H9 (cell line): ENCODE results near the gene SMARCD2. TPM values are rescaled to one million over a fixed set of nuclear protein-coding genes. Genes with fewer than 3 reads are reported as not detected.

Experiments used
- DNase-seq: peaks from one replicate; pipeline ENCODE4 v3.0.0-alpha.2; 2017
- H2AFZ ChIP-seq: one replicate; pipeline ENCODE4 v1.6.1; 2013; ENCODE audit warnings: mild to moderate bottlenecking, low read length, control low read depth, moderate library complexity
- H2AK5ac ChIP-seq: 2 replicates; pipeline ENCODE4 v1.6.1; 2013; ENCODE audit warnings: low read length, control low read depth, mixed read lengths; ENCODE audit not compliant: insufficient read length
- H2BK120ac ChIP-seq: one replicate; pipeline ENCODE4 v1.6.1; 2013; ENCODE audit warnings: low read depth, mild to moderate bottlenecking, low read length, control low read depth, inconsistent platforms; ENCODE audit not compliant: poor library complexity, severe bottlenecking
- H2BK12ac ChIP-seq: 2 replicates; pipeline ENCODE4 v1.6.1; 2013; ENCODE audit warnings: low read length, control low read depth, mixed read lengths, low read depth; ENCODE audit not compliant: insufficient read length
- H2BK15ac ChIP-seq: 2 replicates; pipeline ENCODE4 v1.6.1; 2013; ENCODE audit warnings: low read depth, low read length, control low read depth
- H2BK20ac ChIP-seq: one replicate; pipeline ENCODE4 v1.6.1; 2013; ENCODE audit warnings: low read depth, mild to moderate bottlenecking, low read length, control low read depth, inconsistent platforms; ENCODE audit not compliant: poor library complexity, severe bottlenecking
- H2BK5ac ChIP-seq: 2 replicates; pipeline ENCODE4 v1.6.1; 2013; ENCODE audit warnings: low read length, control low read depth, mixed read lengths; ENCODE audit not compliant: insufficient read length
- H3K14ac ChIP-seq: 2 replicates; pipeline ENCODE4 v1.6.1; 2013; ENCODE audit warnings: low read length, control low read depth; ENCODE audit not compliant: insufficient read depth
- H3K18ac ChIP-seq: 2 replicates; pipeline ENCODE4 v1.6.1; 2013; ENCODE audit warnings: low read depth, mild to moderate bottlenecking, mixed read lengths, low read length, control low read depth; ENCODE audit not compliant: insufficient read length
- H3K23ac ChIP-seq: 2 replicates; pipeline ENCODE4 v1.6.1; 2013; ENCODE audit warnings: low read length, control low read depth, mixed read lengths, low read depth; ENCODE audit not compliant: insufficient read length
- H3K23me2 ChIP-seq: 2 replicates; pipeline ENCODE4 v1.6.1; 2013; ENCODE audit warnings: low read depth, mild to moderate bottlenecking, mixed read lengths, low read length, control low read depth; ENCODE audit not compliant: insufficient read length, poor library complexity, severe bottlenecking
- H3K27ac ChIP-seq: 2 replicates; pipeline ENCODE4 v1.5.1; 2013; ENCODE audit warnings: low read length, control low read depth, mixed read lengths, low read depth; ENCODE audit not compliant: insufficient read length
- H3K27me3 ChIP-seq: 2 replicates; pipeline ENCODE4 v1.6.1; 2013; ENCODE audit warnings: low read length, control low read depth, inconsistent platforms; ENCODE audit not compliant: insufficient read depth
- H3K4ac ChIP-seq: 2 replicates; pipeline ENCODE4 v1.6.1; 2013; ENCODE audit warnings: low read depth, mild to moderate bottlenecking, control low read depth, inconsistent platforms, low read length, moderate library complexity
- H3K4me1 ChIP-seq: 2 replicates; pipeline ENCODE4 v1.6.1; 2013; ENCODE audit warnings: low read length, control low read depth, inconsistent platforms; ENCODE audit not compliant: insufficient read depth
- H3K4me2 ChIP-seq: 2 replicates; pipeline ENCODE4 v1.6.1; 2013; ENCODE audit warnings: low read length, control low read depth, mixed read lengths; ENCODE audit not compliant: insufficient read length, insufficient read depth
- H3K56ac ChIP-seq: 2 replicates; pipeline ENCODE4 v1.6.1; 2013; ENCODE audit warnings: low read depth, mild to moderate bottlenecking, mixed read lengths, low read length, control low read depth; ENCODE audit not compliant: insufficient read length
- H3K79me1 ChIP-seq: 2 replicates; pipeline ENCODE4 v1.6.1; 2013; ENCODE audit warnings: low read depth, mild to moderate bottlenecking, moderate library complexity, low read length, control low read depth, inconsistent platforms; ENCODE audit not compliant: insufficient read depth, poor library complexity, severe bottlenecking
- H3K79me2 ChIP-seq: 2 replicates; pipeline ENCODE4 v1.6.1; 2013; ENCODE audit warnings: low read length, control low read depth, inconsistent platforms; ENCODE audit not compliant: insufficient read depth
- H3K9ac ChIP-seq: 2 replicates; pipeline ENCODE4 v1.6.1; 2013; ENCODE audit warnings: low read length, control low read depth, mixed read lengths; ENCODE audit not compliant: insufficient read length; ENCODE audit errors: extremely low read depth
- H3K9me3 ChIP-seq: one replicate; pipeline ENCODE4 v1.6.1; 2013; ENCODE audit warnings: low read depth, low read length, inconsistent platforms; ENCODE audit not compliant: control insufficient read depth
- H3T11ph ChIP-seq: one replicate; pipeline ENCODE4 v1.6.1; 2013; ENCODE audit warnings: mild to moderate bottlenecking, low read length, control low read depth, inconsistent platforms
- H4K20me1 ChIP-seq: one replicate; pipeline ENCODE4 v1.6.1; 2013; ENCODE audit not compliant: control insufficient read depth, insufficient read length, insufficient read depth
- H4K5ac ChIP-seq: 2 replicates; pipeline ENCODE4 v1.6.1; 2013; ENCODE audit warnings: low read depth, mild to moderate bottlenecking, mixed read lengths, low read length, control low read depth; ENCODE audit not compliant: insufficient read length
- H4K8ac ChIP-seq: replicated peaks from 2 replicates; pipeline ENCODE4 v1.6.1; 2013; ENCODE audit warnings: low read length, control low read depth, mixed read lengths, low read depth; ENCODE audit not compliant: insufficient read length
- H4K91ac ChIP-seq: 2 replicates; pipeline ENCODE4 v1.6.1; 2013; ENCODE audit warnings: low read depth, mild to moderate bottlenecking, moderate library complexity, mixed read lengths, low read length, control low read depth; ENCODE audit not compliant: insufficient read length
- H3K27ac Mint-ChIP-seq, 3 experiments: 2 replicates in 2 of 3; 3 replicates in 1 of 3; pipeline ENCODE4 v1.8.0; 2020 to 2021; ENCODE audit warnings: mixed read lengths in 3 of 3, mild to moderate bottlenecking in 1 of 3, moderate library complexity in 1 of 3
- H3K27me3 Mint-ChIP-seq: 2 replicates; pipeline ENCODE4 v1.8.0; 2021; ENCODE audit warnings: low read depth, mild to moderate bottlenecking, moderate library complexity, mixed read lengths
- H3K36me3 Mint-ChIP-seq, 3 experiments: 2 replicates in 2 of 3; 3 replicates in 1 of 3; pipeline ENCODE4 v1.8.0; 2020 to 2021; ENCODE audit warnings: low read depth in 3 of 3, mixed read lengths in 3 of 3; ENCODE audit not compliant: insufficient read depth in 1 of 3
- H3K4me1 Mint-ChIP-seq, 2 experiments: 2 replicates each; pipeline ENCODE4 v1.8.0; 2020; ENCODE audit warnings: mixed read lengths in 2 of 2
- H3K4me3 Mint-ChIP-seq, 2 experiments: 2 replicates in 1 of 2; 3 replicates in 1 of 2; pipeline ENCODE4 v1.8.0; 2020 to 2021; ENCODE audit warnings: mild to moderate bottlenecking in 2 of 2, mixed read lengths in 2 of 2, moderate library complexity in 1 of 2
- H3K9me3 Mint-ChIP-seq, 2 experiments: 2 replicates in 1 of 2; 3 replicates in 1 of 2; pipeline ENCODE4 v1.8.0; 2020; ENCODE audit warnings: mild to moderate bottlenecking in 2 of 2, mixed read lengths in 2 of 2, moderate library complexity in 1 of 2
- WGBS: extraction: QIAGEN DNeasy Blood & Tissue Kit; methylation state at CpG from one replicate; pipeline ENCODE4 v1.1.7; 2013; ENCODE audit warnings: missing lambda C conversion rate, low lambda C conversion rate, mixed read lengths; ENCODE audit not compliant: insufficient read length; ENCODE audit errors: extremely low coverage; 5-methylcytosine and 5-hydroxymethylcytosine counted together
- total RNA-seq: library from RNA; stranded (reverse); gene quantifications from 2 replicates; pipeline ENCODE4 v1.2.1, GENCODE V29; 2021
- TF ChIP-seq, protein P1 (sequence below): fragments of 200-600 bp; sonication (generic); conservative IDR thresholded peaks from 3 replicates; pipeline ENCODE4 v1.8.0; 2021; ENCODE audit warnings: antibody characterized with exemption, mild to moderate bottlenecking

Gene SMARCD2
- total RNA-seq, 1 experiment from 2014 or later: 68.9 TPM

DNA sequence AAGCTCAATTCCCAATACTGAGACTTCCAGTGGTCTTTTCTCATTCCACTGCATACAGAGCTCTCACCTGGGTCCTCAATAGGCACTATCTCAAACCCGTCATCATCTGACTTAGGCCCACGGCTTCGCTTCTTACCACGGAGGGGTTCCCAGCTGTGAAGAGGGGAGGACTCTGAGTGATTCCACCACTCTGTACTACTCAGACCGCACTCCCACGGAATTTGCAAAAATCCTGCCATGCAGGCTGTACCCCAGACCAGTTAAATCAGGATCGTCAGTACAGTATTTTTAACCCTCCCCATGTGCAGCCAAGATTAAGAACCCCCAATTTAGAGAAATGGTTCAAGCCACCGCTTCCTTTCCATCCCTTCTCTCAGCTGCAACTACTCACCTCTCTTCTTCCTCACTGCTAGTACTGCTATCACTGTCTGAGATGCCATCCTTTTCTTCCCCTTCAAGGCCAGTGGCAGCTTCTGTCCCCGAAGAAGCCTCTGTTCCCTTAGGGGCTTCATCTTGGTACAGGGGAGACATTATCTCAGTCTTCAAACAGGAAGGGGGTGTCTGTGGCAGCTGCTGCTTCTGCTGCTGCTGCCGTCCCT lies 21.4 kb downstream of the SMARCD2 start:
- Mint-ChIP-seq H3K9me3 (no peaks in the 10 kb centered on the region), H3K4me1 (peaks cover 4% of the 10 kb centered on the region in 2 experiments), H3K4me3 (no peak overlapping the region), H3K36me3 (peaks cover 63 to 100% (median 96%) of the 10 kb centered on the region in 3 experiments), H3K27me3 (no peaks in the 10 kb centered on the region; the same call in 1 of the 2 replicates), H3K27ac (peak overlapping the region in 1 of 3 experiments; percentile 22; a peak in 1 of 7 replicates)
- H4K5ac ChIP-seq: no peak overlapping the region
- no peaks in the 10 kb centered on the region for H3K23me2 ChIP-seq
- no peak overlapping the region for H2AK5ac ChIP-seq
- no peak overlapping the region for H3K56ac ChIP-seq
- no peaks in the 10 kb centered on the region for H3K79me1 ChIP-seq
- H2BK5ac ChIP-seq: no peak overlapping the region
- H2BK20ac ChIP-seq: no peak overlapping the region
- TF ChIP-seq, protein P1, sequence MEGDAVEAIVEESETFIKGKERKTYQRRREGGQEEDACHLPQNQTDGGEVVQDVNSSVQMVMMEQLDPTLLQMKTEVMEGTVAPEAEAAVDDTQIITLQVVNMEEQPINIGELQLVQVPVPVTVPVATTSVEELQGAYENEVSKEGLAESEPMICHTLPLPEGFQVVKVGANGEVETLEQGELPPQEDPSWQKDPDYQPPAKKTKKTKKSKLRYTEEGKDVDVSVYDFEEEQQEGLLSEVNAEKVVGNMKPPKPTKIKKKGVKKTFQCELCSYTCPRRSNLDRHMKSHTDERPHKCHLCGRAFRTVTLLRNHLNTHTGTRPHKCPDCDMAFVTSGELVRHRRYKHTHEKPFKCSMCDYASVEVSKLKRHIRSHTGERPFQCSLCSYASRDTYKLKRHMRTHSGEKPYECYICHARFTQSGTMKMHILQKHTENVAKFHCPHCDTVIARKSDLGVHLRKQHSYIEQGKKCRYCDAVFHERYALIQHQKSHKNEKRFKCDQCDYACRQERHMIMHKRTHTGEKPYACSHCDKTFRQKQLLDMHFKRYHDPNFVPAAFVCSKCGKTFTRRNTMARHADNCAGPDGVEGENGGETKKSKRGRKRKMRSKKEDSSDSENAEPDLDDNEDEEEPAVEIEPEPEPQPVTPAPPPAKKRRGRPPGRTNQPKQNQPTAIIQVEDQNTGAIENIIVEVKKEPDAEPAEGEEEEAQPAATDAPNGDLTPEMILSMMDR: no peak
- WGBS: no CpG with 5 or more reads among the region's 10 CpGs
- no peak overlapping the region for H3K9ac ChIP-seq
- no peak overlapping the region for H2BK12ac ChIP-seq
- H3K4ac ChIP-seq: no peak overlapping the region
- H4K91ac ChIP-seq: no peak overlapping the region
- no peaks in the 10 kb centered on the region for H4K20me1 ChIP-seq
- H3K27ac ChIP-seq: no peak overlapping the region
- no peaks in the 10 kb centered on the region for H3K27me3 ChIP-seq
- H3K18ac ChIP-seq: no peak overlapping the region
- H3K14ac ChIP-seq: no peak overlapping the region
- no peak overlapping the region for H2BK15ac ChIP-seq
- no peaks in the 10 kb centered on the region for H3K9me3 ChIP-seq
- no peaks in the 10 kb centered on the region for H3K4me1 ChIP-seq
- H2AFZ ChIP-seq: no peak overlapping the region
- no peak for DNase-seq
- H3K23ac ChIP-seq: no peak overlapping the region
- H3K79me2 ChIP-seq: no peaks in the 10 kb centered on the region
- no peak overlapping the region for H4K8ac ChIP-seq
- no peak overlapping the region for H3T11ph ChIP-seq
- no peak overlapping the region for H3K4me2 ChIP-seq
- no peak overlapping the region for H2BK120ac ChIP-seq
